Psoas muscle (tissue), 8 donors: ENCODE results near the gene OR7C1. TPM values are rescaled to one million over a fixed set of nuclear protein-coding genes. Genes with fewer than 3 reads are reported as not detected.
A peak's percentile ranks its signal among the peaks of the same experiment; 100 is the strongest.

Source experiments
- ATAC-seq, 4 donors: fragments of 200-7000 bp; cut with Tn5 transposase; one replicate each; pipeline ENCODE4 v1.9.1; 2020; ENCODE audit warnings: moderate library complexity in 3 of 4, mild to moderate bottlenecking in 2 of 4
- DNase-seq, 2 donors: peaks; one replicate each; pipeline ENCODE4 v3.0.0-alpha.2; 2020
- H3K27ac ChIP-seq: fragments of 200-600 bp; one replicate; pipeline ENCODE4 v1.8.0; 2022
- H3K27me3 ChIP-seq, 3 donors: fragments of 200-600 bp in 1 of 3; one replicate each; pipeline versions ENCODE4 v1.6.1 to v1.8.0; 2013 to 2022; ENCODE audit warnings: low read length in 2 of 3, mild to moderate bottlenecking in 2 of 3, moderate library complexity in 1 of 3; ENCODE audit not compliant: insufficient read depth in 3 of 3
- H3K36me3 ChIP-seq, 2 donors: fragments of 200-600 bp in 1 of 2; one replicate each; pipeline versions ENCODE4 v1.6.1 to v1.8.0; 2013 to 2022; ENCODE audit warnings: low read depth in 1 of 2, mild to moderate bottlenecking in 1 of 2, moderate library complexity in 1 of 2; ENCODE audit not compliant: insufficient read depth in 1 of 2
- H3K4me1 ChIP-seq: fragments of 200-600 bp; one replicate; pipeline ENCODE4 v1.8.0; 2022
- H3K4me3 ChIP-seq: fragments of 200-600 bp; one replicate; pipeline ENCODE4 v1.8.0; 2022; ENCODE audit warnings: mild to moderate bottlenecking
- H3K9me3 ChIP-seq: fragments of 200-600 bp; one replicate; pipeline ENCODE4 v1.8.0; 2022
- CTCF ChIP-seq: fragments of 200-600 bp; IDR thresholded peaks from one replicate; pipeline ENCODE4 v1.8.0; 2022; ENCODE audit warnings: antibody characterized with exemption
- WGBS, 3 donors: extraction: QIAGEN DNeasy Blood & Tissue Kit; methylation state at CpG; one replicate each; pipeline versions ENCODE4 v1.1.6 to v1.1.7; 2013; 5-methylcytosine and 5-hydroxymethylcytosine counted together
- intact Hi-C, 2 donors: fragments of 100-400 bp; cut with DNase I; formaldehyde crosslinking; loops; one replicate each; pipeline versions ENCODE4 v1.11.0 to v1.14.2; 2022
- polyA plus RNA-seq, 3 donors: library from polyadenylated mRNA; stranded (reverse); fragments of 200-250 nt; gene quantifications; one replicate each; pipeline ENCODE4 v1.2.3, GENCODE V29; 2013
- total RNA-seq, 4 donors: library from RNA; stranded (reverse); fragmentation: NEBNext Ultra II Directional in 2 of 4; extraction: Animal tissue kit (Norgen Biotek cat#: 25700) in 2 of 4; gene quantifications; one replicate each; pipeline versions ENCODE4 v1.2.1 to v1.2.4, GENCODE V29; 2021 to 2023
- donor health status: healthy with polysubstance abuse.
- donor health status: DM: no; HTN: no; CAD: no; lungs with moderate emphysema.
- donor health status: Bipolar disorder and iron deficiency.
- donor health status: healthy.
- donor health status: DM: yes; HTN: yes; CAD: no.
- donor health status: DM: no; HTN: no; CAD: no.
- donor health status: DM: no; HTN: no; CAD: no.
- donor health status: DM: yes; HTN: yes; CAD: no.

The OR7C1 gene
- total and polyA plus RNA-seq, 7 donors: under 0.01 to 0.04 (median 0.02) TPM; not detected in 4

GRCh38 chr19:14809272-14810057, 25.5 kb downstream of the OR7C1 start:
- intact Hi-C loops: no loop called here
- 41 to 44% (median 43%) methylated on average over 9 of the region's 9 CpGs for WGBS, 3 donors
- no peaks in the 10 kb centered on the region for H3K4me1 ChIP-seq
- no peaks in the 10 kb centered on the region for H3K27me3 ChIP-seq
- H3K36me3 ChIP-seq: no peaks in the 10 kb centered on the region
- ATAC-seq (peak in 1 of 4 donors; percentile 42), DNase-seq (peak in 1 of 2 donors; percentile 65)
- no peaks in the 10 kb centered on the region for H3K9me3 ChIP-seq
- no peak overlapping the region for H3K27ac ChIP-seq
- no peak overlapping the region for H3K4me3 ChIP-seq
- TF ChIP-seq CTCF: no peak

- WGBS, 3 donors: 75 to 85% (median 82%) methylated on average over 3 of the region's 3 CpGs
- intact Hi-C loops: no loop called here
- Histone ChIP-seq H3K4me3 (no peak overlapping the region), H3K4me1 (no peaks in the 10 kb centered on the region), H3K27me3 (no peaks in the 10 kb centered on the region), H3K9me3 (no peaks in the 10 kb centered on the region), H3K27ac (no peak overlapping the region), H3K36me3 (no peaks in the 10 kb centered on the region)
- ATAC-seq (no peak), DNase-seq (no peak)
- no peak for TF ChIP-seq CTCF
Observed at GRCh38 chr19:14804765-14805164, 30.2 kb downstream of the OR7C1 start.

- Histone ChIP-seq H3K27me3 (peaks cover 0 to 2% (median 0%) of the 10 kb centered on the region in 3 donors), H3K36me3 (no peaks in the 10 kb centered on the region), H3K4me1 (no peaks in the 10 kb centered on the region), H3K27ac (no peak overlapping the region), H3K9me3 (no peaks in the 10 kb centered on the region), H3K4me3 (no peak overlapping the region)
- no peak for DNase-seq
- no peak for ATAC-seq
- intact Hi-C loops: no loop called here
- TF ChIP-seq CTCF: no peak
- 70 to 77% (median 73%) methylated on average over 5 of the region's 5 CpGs for WGBS, 3 donors
Observed at GRCh38 chr19:14798760-14799159, 36.2 kb downstream of the OR7C1 start.

GRCh38 chr19:14796021-14796420, 39.0 kb downstream of the OR7C1 start:
- 88 to 92% (median 91%) methylated on average over 11 of the region's 11 CpGs for WGBS, 3 donors
- intact Hi-C loops: no loop called here
- TF ChIP-seq CTCF: no peak

More at GRCh38 chr19:14796021-14796420, 39.0 kb downstream of the OR7C1 start:
- Histone ChIP-seq H3K27ac (no peak overlapping the region), H3K36me3 (no peaks in the 10 kb centered on the region), H3K4me3 (no peak overlapping the region), H3K9me3 (no peaks in the 10 kb centered on the region), H3K27me3 (peaks cover 0 to 2% (median 0%) of the 10 kb centered on the region in 3 donors), H3K4me1 (no peaks in the 10 kb centered on the region)
- no peak for DNase-seq
- no peak for ATAC-seq
